Measurements from ENCODE around the gene HTRA2.
"Not testable (repeated sequence)": the region's sequence is repeated elsewhere in the genome, so short reads cannot be mapped to it uniquely, and the experiment has no call there.

Gene HTRA2

GRCh38 chr2:74529357-74530238, at the start of gene HTRA2, which contains the start of gene AUP1:
TSS of gene HTRA2 (plus strand) at chr2:74529933. CDS start at chr2:74530007, 74 bp downstream.
TSS of gene AUP1 (minus strand) at chr2:74529706. CDS start at chr2:74529629, 77 bp downstream.
- intact Hi-C loops (cut with DNase I) = loop anchor here (1.0 to 2.0 kb wide), 2 partner anchors 23 to 47 kb away; partner anchors contain the start of genes CCDC142 and PCGF1
- peak; percentile 96 to 99 (median 98) for DNase-seq

GRCh38 chr2:74481431-74481830, 48.3 kb upstream of the HTRA2 start:
- intact Hi-C loops (cut with DNase I) = loop anchor here (5.0 kb wide), 1 partner anchor 106 kb away; no protein-coding TSS in a partner anchor
- DNase-seq = no peak

GRCh38 chr2:74481961-74482800, 47.6 kb upstream of the HTRA2 start:
- peak in 4 of 42 donors; percentile 21 to 56 (median 27) for DNase-seq
- intact Hi-C loops (cut with DNase I) = loop anchor here (1.0 to 5.0 kb wide), 3 partner anchors 27 to 105 kb away; partner anchors contain the start of genes AUP1, HTRA2 and INO80B

- peak; percentile 90 to 98 (median 96) for DNase-seq
- intact Hi-C loops (cut with DNase I) = loop anchor here (1.0 to 5.0 kb wide), 3 partner anchors 28 to 104 kb away; partner anchors contain the start of genes AUP1, HTRA2 and INO80B
Observed at GRCh38 chr2:74482801-74483674, 46.7 kb upstream of the HTRA2 start, which contains the start of the genes CCDC142 and TTC31. TSS of gene CCDC142 (minus strand) at chr2:74482998. CDS start at chr2:74482837, 161 bp downstream. TSS of gene TTC31 (plus strand) at chr2:74483081. CDS start at chr2:74483096, 15 bp downstream.

- not testable (repeated sequence) for DNase-seq
- intact Hi-C loops (cut with DNase I) = loop anchor here (2.0 to 5.0 kb wide), 2 partner anchors 29 to 104 kb away; partner anchors contain the start of gene INO80B
Observed at GRCh38 chr2:74483675-74484164, 46.0 kb upstream of the HTRA2 start.

- DNase-seq = no peak
- intact Hi-C loops (cut with DNase I) = no loop called here
Observed at GRCh38 chr2:74486141-74486540, 43.6 kb upstream of the HTRA2 start.

- intact Hi-C loops (cut with DNase I) = no loop called here
- DNase-seq = no peak
Observed at GRCh38 chr2:74488643-74489481, 40.9 kb upstream of the HTRA2 start.

GRCh38 chr2:74489906-74490305, 39.8 kb upstream of the HTRA2 start:
- no peak for DNase-seq
- intact Hi-C loops (cut with DNase I) = no loop called here

- DNase-seq = no peak
- intact Hi-C loops (cut with DNase I) = no loop called here
Observed at GRCh38 chr2:74491648-74492544, 37.8 kb upstream of the HTRA2 start.

- intact Hi-C loops (cut with DNase I) = no loop called here
Observed at GRCh38 chr2:74493546-74493945, 36.2 kb upstream of the HTRA2 start.

GRCh38 chr2:74495440-74495839, 34.3 kb upstream of the HTRA2 start:
- no peak for DNase-seq
- intact Hi-C loops (cut with DNase I) = no loop called here

More at GRCh38 chr2:74493546-74493945, 36.2 kb upstream of the HTRA2 start:
- no peak for DNase-seq

GRCh38 chr2:74496997-74497776, 32.5 kb upstream of the HTRA2 start:
- intact Hi-C loops (cut with DNase I) = no loop called here
- DNase-seq = no peak

GRCh38 chr2:74497777-74498499, 31.8 kb upstream of the HTRA2 start:
- intact Hi-C loops (cut with DNase I) = no loop called here
- no peak for DNase-seq

GRCh38 chr2:74498500-74499266, 31.1 kb upstream of the HTRA2 start:
- intact Hi-C loops (cut with DNase I) = no loop called here
- no peak for DNase-seq

Data from head of caudate nucleus (tissue), 42 donors.